Globus pallidus (tissue), 1 donor: Measurements from ENCODE around the gene SMTNL2.
"Not testable (repeated sequence)": the region's sequence is repeated elsewhere in the genome, so short reads cannot be mapped to it uniquely, and the experiment has no call there.

Experiments
- DNase-seq: peaks from one replicate; pipeline ENCODE4 v3.0.0-alpha.2; 2015; ENCODE audit warnings: low spot score

SMTNL2 gene

GRCh38 chr17:4635823-4636375, 51.6 kb downstream of the SMTNL2 start:
- peak; percentile 33 for DNase-seq

- no peak for DNase-seq
These were observed 52.3 kb downstream of the SMTNL2 start for GRCh38 chr17:4636474-4637100.

GRCh38 chr17:4638766-4639165, 54.4 kb downstream of the SMTNL2 start:
- not testable (repeated sequence) for DNase-seq

GRCh38 chr17:4639301-4640059, 55.2 kb downstream of the SMTNL2 start:
- DNase-seq = not testable (repeated sequence)

- DNase-seq = not testable (repeated sequence)
These were observed 56.4 kb downstream of the SMTNL2 start for GRCh38 chr17:4640569-4641188.

- DNase-seq = no peak
These were observed 57.2 kb downstream of the SMTNL2 start, which contains the start of gene ALOX15 for GRCh38 chr17:4641297-4642195. Gene ALOX15, minus strand, starts transcription at chr17:4641678. Its CDS starts 27 bp downstream, at chr17:4641651.

- DNase-seq = no peak
These were observed 58.0 kb downstream of the SMTNL2 start for GRCh38 chr17:4642286-4642685.

- DNase-seq = no peak
These were observed 59.3 kb downstream of the SMTNL2 start for GRCh38 chr17:4643676-4644075.

- peak; percentile 30 for DNase-seq
These were observed 61.3 kb downstream of the SMTNL2 start for GRCh38 chr17:4645642-4646041.

GRCh38 chr17:4648741-4649140, 64.4 kb downstream of the SMTNL2 start:
- peak; percentile 19 for DNase-seq

GRCh38 chr17:4652997-4653396, 68.7 kb downstream of the SMTNL2 start:
- no peak for DNase-seq

- not testable (repeated sequence) for DNase-seq
These were observed 71.6 kb downstream of the SMTNL2 start for GRCh38 chr17:4655933-4656332.

- DNase-seq = no peak
These were observed 73.3 kb downstream of the SMTNL2 start for GRCh38 chr17:4657678-4658077.
